Activated CD4-positive, alpha-beta T cell treated with anti-CD3 and anti-CD28 coated beads, Interleukin-2, amount 50 U/mL, for 48 hours (primary cell): Measurements from ENCODE around the gene NSMCE1.
A peak's percentile ranks its signal among the peaks of the same experiment; 100 is the strongest.

ENCODE experiments used
- DNase-seq, 2 experiments: peaks; one replicate each; pipeline ENCODE4 v3.0.0-alpha.2; 2020

The NSMCE1 gene

DNA sequence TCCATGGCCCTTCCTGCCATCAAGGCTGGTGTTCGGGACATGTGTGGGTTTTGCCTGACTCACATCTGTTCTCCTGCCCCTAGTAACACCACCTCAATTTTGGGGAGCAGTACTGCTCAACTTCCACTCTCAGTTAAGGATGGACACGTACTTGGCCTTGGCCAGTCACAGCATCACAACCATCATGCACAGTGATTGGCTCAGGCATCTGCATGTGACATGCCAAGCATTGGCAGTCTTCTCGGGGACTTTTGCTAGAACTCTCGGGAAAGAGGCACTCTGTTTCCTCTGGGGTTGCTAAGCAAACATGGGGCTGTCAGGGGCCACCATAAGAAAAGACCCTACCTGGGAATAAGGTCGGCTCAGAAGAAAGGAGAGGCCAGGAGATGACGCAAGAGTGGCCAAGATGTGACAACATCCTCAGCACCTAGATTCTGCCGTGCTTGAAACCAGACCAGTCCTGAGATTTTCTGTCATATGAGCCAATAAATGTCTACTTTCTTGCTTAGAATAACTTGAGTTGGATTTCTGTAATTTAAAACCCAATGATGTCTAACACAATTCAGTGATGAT is 77.1 kb downstream of the NSMCE1 start:
- no peak for DNase-seq

DNA sequence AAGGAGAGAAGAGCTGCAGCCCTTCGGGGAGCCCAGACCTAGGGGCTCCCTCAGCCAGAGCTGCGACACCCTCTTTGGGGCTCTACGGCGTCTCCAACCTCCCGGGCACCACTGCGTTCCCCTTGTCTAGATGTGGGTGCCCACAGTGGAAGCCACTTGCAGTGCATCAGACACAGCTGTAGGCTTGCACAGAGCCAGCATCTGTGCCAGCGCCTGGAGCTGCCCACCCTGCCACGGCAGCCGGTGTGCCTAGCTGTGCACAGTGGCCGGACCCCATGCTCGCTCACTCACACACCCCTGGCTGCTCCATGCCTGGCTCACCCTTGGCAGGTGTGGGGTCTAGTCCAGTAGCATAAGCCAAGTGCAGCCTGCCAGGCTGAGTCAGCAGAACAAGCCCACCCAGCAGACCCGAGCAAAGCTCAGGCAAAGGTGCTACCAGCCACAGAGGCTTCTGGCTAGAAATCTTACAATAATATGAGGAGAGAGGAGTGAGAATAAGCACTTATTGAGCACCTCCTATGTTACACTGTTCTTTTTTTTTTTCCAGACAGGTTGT is 78.2 kb downstream of the NSMCE1 start:
- no peak for DNase-seq

DNA sequence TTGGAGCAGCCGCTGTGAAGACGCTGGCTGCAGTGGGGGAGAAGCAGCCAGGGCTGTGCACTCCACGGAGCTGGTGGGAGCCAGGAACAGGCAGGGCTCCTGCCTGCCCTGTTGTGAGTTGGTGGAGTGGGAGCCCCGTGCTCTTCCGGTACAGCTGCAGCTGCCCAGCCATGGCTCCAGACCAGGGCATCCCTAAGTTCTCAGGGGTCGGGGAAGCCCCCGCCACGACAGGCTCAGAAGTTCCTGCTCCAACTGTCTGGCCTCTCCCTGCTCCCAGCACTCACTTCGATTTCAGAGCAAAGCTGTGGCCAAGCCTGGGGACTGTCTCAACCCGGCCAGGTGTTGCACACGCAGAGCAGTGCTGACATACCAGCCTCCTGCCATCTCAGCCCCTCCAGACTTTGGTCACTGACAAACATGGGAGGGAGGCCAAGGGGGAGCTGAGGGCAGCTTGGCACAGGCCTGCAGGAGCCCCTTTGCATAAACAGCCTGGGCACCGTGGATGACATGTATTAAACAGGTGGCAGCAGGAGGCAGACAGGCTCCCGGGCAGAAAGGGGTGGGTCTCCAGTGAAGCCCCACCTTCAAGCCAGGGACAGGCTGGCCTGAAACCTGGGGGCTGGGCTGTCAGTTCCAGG is 79.1 kb downstream of the NSMCE1 start:
- DNase-seq = no peak

DNA sequence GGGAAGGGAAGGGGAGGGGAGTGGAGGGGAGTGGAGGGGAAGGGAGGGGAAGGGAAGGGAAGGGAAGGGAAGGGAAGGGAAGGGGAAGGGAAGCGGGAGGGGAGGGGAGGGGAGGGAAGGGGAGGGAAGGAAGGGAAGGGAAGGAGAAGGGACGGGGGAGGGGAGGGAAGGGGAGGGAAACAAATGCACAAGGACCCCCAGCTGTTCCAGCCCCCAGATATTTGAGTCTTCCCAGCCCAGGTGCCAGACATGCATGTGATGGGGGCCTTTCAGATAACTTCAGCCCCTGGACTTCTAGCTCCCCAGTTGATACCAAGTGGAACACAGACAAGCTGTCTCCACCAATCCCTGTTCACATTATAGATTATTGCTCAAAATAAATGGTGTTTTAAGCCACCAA is 79.9 kb downstream of the NSMCE1 start:
- no peak for DNase-seq

DNA sequence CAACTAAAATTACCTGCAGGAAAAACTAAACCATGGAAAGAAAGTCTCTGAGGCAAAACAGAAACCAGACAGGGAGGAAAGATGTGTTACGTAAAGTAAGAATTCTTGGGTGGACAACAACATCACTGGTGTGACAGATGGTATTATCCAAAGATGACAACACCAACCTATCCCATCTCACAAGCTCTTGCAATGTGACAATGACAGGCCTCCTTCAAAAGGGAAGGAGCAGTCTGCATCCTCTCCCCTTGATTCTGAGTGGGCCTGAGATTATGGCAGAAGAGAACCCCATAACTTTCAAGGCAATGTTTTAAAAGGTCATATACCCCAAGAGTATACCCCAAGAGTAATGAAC is 82.8 kb downstream of the NSMCE1 start:
- DNase-seq = no peak

DNA sequence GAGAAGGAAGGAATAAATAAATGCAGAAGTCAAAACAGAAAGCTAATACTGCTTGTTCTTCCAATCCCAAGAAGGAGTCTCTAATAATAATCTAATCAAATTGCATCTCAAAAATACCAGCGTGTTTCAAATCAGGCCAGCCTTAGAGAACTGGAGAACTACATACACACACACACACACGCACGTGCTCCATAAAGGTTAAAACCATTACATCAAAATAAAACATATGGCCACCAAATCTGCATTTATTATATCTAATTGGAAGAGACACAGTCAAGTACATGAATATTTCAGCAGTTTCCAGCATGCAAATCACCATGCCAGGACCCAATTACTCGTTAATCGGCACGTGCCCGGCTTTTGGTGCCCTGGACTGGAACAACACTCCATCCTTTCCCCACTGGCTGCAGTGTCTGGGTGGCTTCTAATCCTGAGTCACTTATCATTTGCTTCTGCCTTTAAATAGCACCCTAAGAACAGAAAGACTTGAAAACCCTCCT is 85.6 kb downstream of the NSMCE1 start:
- no peak for DNase-seq

DNA sequence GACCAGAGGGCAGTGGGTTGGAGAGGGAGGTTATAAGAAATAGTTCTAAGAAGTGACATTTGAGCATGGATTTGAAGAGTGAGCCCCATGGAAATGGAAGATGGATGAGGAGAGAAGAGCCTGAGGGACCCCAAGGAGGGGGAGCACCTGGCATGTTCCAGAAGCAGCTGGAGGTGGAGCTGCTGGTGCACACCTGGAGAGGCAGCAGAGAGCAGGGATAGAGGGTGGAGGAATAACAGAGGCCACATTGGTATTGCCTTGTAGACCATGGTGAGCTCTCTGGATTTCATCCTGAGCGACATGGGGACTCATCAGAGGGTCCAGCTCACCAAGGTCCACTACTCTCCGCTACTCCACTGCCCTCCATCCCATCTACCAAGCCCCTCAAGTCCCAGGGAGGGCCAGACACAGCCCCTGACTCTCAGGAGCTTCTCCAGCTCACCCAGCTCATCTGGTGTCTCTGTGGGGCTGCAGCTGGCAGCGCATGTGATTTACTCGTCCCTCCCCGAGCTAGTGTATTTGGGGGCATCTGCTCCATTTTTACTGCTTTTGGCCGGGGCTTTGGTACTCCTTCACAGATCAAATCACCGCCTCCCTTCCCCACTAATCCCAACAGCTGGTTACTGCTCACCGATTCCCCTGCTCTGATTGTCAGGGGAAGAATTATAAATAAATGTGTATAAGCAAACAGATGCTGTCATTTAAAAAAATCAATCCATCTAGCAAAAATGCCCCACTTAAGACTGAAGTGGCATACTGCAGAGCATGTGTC is 87.4 kb downstream of the NSMCE1 start:
- no peak for DNase-seq

DNA sequence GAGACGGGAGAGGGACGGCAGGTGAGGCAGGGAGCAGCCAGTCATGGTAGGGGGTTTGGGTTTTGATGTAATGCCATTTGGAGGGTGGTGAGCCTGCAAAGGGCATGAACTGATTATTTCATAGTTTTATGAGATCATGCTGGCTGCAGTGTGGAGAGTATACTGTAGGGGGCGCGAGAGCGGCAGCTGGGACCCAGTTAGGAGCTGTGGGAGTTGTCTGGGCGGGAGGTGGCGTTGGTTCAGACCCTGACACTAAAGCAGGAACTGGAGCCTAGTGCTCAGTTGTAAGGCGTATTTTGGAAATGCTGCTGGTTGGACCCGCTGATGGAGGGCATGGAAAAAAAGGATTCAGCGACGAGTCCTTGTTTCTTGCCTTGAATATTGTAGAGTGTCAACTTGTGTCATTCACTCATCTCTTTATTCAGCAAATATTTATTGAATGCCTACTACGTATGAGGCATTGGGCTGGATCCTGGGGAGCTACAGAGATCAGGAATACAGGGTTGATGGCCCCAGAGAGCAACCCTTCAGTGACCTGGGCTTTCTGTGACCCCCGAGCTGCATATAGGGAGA is 89.0 kb downstream of the NSMCE1 start:
- DNase-seq = peak; percentile 93 to 95

DNA sequence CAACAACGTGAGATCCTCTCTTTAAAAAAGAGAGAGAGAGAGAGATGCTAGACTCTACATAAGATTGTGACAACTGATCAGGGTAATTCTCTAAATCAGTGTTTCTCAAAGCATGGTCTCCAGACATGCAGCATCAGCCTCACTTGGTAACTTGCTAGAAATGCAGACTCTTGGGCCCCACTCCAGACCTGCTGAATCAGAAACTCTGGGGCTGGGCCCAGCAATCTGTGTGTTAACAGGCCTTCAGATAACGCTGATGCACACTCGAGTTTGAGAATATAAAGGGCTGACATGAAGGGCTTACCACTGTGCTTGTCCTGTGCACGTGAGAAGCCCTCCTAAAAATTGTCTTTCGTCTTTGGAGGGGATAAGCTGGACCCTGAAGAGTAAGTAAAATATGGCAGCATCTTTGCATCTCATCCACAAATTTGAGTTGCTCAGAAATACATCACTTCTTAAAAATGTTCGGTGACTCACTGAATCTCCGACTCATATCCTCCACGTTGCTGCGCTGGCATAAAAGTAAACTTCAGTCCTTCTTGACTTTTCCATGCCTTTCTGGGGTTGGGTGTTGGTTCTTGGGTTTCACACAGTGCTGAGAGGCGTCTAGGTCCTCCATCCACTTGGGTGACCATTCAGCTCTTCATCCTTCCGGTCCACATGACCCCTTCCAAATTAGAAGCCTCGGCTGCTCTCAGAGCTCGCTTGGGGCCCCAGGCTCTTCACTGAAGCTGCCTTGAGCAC is 91.4 kb downstream of the NSMCE1 start:
- peak in 1 of 2 experiments; percentile 47 for DNase-seq

DNA sequence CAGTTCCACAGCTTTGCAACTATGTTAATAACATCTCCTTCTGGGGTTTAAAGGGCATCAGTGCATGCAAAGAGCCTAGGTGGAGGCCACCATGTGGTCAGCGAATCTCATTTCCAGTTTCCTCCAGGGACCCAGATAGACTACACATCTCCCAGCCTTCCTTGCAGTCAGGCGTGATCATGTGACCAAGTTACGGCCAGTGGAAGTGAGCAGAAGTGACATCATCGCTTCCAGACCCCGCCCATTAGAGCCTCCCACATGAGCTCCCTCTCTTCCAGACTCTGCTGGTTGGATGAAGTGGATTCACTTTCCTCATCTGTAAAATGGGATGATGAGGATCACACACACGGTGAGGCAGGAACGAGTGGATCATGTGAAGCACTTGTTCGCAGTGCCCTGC is 92.7 kb downstream of the NSMCE1 start:
- DNase-seq = no peak
